GM19468 (cell line): ENCODE data around the gene ATG4A.

Experiments
- ATAC-seq: cut with Tn5 transposase; IDR thresholded peaks from one replicate; pipeline ENCODE4 v1.9.1; 2021; ENCODE audit warnings: mild to moderate bottlenecking, moderate library complexity, moderate number of reproducible peaks; ENCODE audit not compliant: unreplicated experiment; ENCODE audit errors: extremely low read depth

The ATG4A gene

DNA sequence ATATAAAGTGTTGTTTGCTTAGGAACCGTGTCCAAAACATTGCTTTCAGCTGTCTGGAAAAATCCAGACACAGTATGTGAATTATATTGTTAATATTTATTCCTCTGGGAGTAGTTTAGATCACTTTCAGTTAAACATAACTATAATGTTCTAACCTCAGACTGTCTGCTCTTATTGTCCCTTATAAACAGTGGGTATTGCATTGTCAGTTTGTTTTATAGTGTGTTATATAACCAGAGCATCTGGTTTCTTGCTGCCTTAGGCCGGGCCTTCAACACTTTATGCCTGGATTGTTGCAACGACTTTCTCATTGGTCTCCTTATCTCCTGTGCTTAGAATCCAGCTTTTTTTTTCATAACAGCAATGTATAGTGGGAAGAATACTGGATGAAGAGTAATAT lies 26.4 kb downstream of the ATG4A start:
- no peak for ATAC-seq

DNA sequence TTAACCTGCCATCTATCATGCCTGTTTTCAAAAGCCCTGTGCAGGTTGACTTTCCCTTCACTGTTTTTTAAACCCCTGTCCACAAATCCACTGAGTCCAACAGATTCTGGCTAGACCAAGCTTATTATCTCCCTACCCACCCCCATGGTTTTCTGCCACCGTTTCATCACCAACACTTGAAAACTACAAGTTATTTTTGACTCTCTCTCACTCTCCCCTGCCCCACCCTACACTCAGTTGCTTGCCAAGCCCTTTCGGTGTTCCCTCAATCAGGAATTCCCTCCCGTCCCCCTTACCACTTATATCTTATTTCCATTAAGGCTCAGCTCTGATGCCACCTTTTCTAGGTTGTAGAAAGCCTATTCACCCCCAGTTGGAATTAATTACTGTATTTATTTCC lies 29.7 kb downstream of the ATG4A start:
- ATAC-seq = no peak

DNA sequence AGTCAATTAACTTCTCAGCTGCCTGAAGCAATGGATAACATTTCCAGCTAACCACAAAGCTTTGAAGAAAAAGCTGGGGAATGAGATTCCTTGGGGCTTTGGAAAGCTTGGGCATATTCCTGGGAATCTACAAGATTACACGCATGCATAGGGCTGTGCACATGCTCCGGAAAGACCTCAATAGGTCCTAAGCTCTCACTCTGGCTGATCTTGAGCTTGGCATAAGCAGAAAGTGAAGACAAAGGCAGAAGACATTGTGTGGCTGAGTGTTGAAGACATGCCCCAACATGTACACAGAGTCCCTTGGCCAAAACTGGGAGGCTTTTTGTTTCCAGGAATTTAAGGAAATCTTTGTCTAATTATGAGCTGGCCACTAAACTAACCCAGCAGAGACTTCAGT lies 31.2 kb downstream of the ATG4A start:
- ATAC-seq = no peak

DNA sequence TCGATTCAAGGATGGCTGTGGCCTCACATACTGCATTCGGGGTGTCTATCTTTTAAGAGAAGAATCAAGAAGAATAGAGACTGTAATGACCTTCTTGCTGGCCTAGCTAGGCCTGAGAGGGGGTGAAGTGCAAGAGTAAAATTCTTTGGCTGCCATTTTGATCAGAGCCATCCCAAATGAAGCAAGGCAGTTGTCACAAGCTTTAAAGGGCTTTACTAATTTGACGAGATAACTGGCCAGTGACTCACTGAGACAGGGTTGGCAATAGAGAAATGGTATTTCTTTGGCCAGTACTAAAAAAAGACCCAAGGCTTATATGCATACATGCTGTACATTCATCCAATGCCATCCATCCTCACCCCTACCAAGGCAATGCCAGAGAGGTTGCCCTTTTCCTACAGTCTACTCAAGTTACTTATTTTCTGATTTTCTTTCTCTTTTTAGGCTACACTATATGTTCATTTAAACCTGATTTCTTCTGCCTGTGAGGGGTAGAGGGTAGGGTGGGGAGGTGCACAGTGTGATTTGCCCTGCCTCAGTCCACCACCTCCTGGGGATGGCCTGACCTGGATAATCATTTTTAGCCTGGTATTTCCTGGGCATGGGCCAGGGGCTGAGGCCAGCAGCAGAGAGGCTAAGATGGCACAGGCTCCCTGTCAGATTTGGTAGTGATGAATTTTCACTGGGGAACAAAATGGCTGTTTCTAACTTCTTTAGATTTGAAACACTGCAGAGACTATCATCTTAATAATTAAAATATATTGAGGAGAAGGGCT lies 32.2 kb downstream of the ATG4A start:
- ATAC-seq = no peak

DNA sequence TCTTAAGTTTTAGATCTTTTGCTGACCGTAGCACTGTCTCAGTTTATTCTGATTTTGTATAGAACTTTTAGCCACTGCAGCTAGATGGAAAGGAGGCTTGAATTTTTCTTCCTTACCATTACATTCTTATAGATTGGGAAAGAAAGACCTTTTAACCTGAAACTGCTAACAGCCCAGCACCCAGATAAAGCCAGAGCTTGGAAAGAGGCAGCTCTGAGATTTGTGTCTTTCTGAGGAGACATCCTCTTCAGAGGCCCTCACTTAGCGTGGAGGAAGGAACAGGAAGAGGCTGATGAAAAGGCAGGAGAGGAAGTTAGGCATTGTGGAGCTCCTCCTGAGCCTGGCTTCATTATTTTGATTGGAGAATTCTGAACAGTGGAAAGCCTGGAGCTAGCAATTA lies 35.1 kb downstream of the ATG4A start:
- ATAC-seq = no peak

DNA sequence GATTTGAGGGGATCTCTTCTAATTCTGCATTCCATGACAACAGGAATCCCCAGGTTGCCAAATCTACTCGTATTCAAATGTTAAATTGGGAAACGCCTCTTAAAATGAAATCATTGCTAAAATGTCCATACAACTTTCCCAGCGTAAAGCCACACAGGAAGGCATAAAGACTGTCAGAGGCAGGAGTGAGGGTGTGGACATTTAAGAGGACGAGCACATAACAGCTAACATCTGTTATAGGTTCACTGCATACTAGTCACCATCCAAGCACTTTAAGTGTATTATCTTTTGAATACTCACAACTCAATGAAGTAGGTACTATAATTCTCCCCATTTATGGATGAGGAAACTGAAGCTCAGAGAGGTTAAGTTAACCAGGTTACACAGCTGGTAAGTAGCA lies 35.6 kb downstream of the ATG4A start:
- ATAC-seq = no peak

DNA sequence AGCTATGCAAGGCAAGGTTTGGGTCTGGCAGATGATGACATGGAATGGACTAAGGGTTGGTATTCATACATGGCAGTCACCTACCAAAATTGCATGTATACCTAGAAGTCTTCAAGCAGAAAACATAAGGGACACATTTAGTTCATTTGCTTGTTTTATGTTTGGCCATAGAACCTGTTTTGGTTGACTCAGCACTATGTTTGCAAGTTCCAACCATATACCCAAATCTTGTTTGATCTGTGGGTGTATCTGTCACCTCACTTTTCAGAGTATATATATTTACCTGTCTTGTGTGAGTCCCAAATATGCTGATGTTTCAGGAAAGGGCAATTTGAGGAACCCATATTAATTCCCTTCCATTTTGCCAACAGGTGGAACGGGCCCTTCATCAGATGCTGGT lies 39.3 kb downstream of the ATG4A start:
- no peak for ATAC-seq

DNA sequence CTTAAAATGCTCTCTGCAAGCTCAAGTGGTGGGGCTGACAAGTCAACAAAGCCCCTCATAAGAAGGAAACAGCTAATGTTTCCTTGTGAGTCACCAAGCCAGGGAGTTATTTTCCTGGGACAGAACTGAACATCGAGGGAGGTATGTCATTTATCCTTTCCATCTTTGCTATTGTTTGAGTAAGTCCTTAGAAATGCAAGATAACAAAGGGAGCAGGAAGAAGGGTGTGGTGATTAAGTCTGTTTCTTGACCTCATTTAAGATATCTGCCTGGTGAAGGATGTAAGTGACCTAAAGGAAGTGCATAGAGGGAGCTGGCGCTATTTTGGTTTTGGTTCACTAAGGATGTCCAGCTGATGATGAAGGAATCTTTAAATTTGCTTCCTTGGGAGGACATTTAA lies 39.9 kb downstream of the ATG4A start:
- no peak for ATAC-seq

DNA sequence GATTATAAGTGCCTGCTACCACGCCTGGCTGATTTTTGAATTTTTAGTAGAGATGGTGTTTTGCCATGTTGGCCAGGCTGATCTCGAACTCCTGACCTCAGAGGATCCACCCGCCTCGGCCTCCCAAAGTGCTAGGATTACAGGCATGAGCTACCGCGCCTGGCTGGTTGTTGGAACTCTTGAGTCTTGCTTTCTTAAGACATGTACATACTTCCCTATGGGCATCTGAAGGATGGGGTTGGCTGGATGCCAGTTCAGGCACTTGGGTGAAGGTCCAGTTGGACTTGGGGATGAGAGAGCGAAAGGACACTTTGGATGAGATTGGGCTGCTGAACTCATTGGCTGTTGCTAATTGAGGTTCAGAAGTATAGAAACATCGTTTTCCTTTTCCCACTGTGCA lies 40.5 kb downstream of the ATG4A start:
- ATAC-seq = no peak

DNA sequence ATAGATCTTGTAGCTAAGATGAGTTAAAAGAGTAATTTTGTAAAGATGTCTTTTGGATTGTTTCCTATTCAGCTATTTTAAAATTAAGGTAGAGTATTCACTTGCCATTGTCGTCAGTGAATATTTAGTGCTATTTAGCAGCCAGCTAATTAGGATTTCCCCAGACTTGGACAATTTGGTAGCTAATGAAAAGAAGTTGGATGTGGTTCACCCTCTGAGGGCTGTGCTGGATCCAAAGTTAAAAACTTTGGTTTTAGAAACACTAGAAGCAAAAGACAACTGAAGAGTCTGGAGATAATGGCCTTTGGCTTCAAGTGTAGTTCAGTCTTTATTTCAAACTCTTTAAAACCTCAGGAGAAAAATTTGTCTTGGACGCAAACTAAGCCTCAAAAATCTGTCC lies 41.3 kb downstream of the ATG4A start:
- no peak for ATAC-seq

DNA sequence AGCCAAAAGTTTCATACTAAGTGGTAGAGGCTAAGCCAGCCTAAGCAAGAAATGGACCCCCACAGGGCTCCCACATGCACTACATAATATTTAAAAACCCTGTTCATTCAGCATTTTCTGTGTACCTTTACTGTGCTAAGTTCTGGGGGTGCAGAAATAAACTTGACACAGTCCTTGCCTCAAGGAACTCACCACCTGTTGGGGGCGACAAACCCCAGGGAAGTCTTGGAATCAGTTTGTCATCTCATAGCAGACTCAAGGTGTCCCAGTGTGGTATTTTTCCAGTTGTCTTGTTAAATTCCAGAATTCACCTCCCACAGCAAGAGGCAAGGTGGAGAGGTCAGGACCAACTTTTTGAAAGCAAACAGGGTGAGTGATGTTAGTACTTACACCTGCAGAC lies 43.1 kb downstream of the ATG4A start:
- no peak for ATAC-seq

DNA sequence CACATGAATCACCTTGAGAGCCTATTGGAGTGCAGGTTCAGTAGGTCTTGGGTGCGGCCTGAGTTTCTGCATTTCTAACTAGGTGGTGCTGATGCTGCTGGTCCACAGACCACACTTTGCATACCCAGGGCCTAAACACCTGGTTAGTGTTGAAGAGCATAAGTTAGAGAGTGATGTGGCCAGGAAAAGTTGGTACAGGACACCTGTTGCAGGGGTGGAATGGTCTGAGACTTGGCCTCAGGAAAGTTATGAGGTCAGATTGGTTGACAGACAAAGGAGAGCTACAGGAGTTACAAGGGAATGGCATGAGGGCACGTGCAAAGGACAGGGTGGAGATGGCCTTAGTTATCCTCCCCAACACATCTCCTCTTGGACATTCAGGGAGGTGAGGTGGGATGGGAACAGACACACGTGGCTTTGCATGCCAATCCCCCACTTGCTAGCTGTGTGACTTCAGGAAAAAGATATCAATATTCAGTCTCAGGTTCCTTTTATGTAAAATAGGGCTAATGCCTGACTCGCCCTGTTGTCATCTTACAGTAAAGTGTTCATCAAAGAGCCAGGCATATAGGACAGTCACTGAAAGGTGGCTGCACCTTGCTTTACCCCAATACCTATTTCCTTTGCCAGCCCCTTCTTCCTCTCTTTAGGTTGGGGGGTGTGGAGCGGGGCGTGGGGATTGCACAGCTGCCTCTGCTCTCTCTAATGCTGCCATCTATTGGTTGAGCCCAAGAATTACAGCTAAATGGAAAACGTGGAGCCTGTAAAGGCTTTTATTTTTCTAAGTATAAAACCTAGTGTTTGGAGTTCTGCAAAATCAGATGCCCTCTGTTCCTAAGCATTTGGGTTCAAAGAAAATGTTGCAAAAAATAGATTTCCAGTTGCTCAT lies 47.5 kb downstream of the ATG4A start:
- no peak for ATAC-seq

DNA sequence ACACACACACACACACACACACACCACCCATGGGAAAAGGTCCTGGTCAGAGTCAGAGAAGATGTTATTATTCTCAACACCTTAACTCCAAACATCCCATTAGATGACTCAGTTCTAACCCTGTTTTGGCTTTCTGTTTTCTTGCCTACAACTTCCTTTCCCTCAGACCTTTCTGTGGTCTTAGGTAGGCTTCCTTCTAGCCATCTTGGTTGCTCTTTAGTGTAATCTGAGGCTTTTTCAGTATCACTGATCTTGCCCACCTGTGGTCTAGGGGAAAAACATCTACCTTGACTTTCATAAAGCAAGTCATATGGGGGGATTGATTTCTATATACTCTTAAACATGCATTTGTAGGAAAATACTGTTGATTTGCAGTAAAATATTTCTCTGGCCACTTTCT lies 56.9 kb downstream of the ATG4A start:
- ATAC-seq = no peak

DNA sequence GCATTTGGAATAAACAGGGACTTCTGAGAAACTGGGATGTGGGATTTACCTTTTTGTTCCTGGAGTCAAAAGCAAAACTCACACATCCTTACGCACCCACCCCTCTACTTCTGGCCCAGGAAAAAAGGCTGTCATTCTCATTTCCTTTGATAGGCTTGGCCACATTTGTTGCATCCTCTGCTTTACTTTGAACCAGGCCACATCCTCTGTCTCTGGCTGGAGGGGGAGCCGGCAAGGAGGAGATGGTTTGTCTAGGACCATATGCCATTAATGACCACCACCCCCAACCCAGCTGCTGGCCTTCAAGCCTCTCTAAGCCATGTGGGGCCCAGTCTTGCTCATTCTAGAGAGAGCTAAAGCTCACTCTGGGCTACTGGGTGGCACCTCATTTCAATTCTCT lies 64.5 kb downstream of the ATG4A start:
- no peak for ATAC-seq

DNA sequence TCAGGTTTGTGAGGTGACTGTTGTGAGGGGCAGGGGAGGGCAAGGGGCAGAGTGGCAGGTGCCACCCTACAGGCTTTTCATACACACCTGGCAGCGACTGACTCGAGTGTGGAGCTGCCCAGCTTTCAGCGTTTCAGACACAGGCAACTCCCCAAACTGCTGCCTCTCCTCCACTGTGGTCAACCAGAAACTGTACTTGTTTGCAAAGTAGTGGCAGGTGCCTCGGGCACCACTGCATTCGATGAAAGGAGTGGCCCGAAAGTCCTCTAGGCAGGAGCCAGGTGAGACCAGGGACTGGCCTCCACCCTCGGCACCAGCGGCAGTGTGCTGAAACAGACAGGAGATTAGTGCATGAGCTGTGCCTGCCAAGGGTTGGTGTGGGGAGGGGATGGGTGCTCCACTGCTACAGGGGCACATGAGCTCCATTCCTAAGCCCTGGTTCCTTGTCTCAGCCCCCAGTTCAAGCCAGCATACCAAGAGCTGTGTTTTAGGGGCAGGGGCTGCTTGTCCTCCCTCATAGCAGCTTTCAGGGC lies 65.4 kb downstream of the ATG4A start:
- ATAC-seq = no peak

DNA sequence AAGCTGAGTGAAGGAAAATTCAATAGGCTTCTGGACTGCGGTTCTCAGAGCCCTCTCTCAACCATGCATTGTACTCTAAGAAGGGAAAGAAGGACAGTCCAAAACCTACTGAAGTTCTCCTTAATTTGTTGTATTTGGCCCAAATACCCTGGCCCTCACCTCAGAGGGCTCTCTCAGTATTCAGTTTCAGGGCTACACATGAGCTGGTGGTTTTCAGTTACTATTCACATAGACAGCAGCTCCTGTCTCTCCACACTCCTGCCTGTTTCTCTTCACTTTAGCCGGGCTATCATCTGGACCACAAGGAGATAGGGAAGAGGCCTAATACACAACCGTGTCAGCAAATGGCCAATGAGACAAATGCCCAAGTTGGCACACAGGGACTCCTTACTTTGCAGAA lies 66.0 kb downstream of the ATG4A start:
- no peak for ATAC-seq

DNA sequence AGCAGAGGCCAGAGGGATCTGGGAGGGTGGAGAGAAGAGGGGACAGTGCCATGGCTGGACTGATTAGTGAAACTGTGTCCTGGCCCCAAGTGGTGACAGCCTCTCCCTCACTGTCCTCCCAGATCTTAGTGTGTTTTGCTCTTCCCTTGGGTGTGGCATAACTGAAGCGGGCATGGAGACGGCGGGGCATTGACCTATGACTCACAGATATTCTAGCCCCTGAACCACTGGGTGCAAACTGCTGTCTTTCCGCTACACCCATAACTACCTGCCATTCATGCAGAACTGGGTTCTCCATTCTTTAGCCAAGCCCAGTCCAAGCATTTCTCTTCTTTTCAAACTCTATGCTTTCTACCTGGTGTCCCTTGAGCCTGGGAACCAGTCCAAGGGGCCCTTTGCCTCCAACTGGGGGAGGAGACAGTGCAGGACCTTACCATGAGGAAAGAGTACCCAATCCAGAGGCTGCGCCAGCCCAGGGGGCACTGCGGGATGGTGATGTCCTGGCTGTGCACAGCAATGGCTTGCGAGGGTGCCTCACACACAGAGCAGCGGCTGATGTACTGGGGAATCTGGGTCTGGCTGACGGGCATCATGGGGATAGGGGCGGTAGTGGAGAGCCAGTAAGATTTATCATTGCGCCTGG lies 67.6 kb downstream of the ATG4A start:
- ATAC-seq = no peak

DNA sequence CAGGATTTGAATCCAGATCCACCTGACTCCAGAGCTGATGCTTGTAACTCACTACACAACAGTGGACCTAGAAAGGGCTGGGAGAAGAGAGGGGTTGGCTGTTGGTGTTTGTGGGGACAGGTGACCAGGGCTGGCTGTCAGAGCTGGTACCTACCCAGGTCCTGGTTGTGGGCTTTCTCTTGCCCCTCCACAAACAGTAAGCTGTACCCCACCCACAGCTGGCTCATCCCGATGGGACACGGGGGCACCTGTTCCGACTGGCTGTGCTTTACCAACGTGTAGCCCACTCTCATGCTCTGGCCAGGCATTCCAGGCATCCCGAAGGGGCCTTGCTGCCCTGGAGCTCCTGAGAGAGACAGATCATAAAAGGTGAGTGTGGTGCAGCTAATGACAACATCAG lies 68.7 kb downstream of the ATG4A start:
- no peak for ATAC-seq

DNA sequence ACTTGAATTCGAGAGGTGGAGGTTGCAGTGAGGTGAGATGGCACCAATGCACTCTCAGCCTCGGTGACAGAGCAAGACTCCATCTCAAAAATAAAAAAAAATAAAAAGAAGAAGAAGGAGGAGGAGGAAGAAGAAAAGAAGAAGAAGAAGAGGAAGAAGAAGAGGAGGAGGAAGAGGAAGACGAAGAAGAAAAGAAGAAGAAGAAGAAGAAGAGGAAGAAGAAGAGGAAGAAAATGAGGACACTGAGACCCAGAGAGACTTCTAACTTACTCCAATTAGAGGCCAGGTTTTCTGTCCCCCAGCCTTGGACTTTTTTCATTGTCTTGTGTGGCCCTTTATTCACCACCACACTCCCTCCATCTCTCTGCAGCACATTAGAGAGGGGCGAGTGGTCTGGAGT lies 70.7 kb downstream of the ATG4A start:
- no peak for ATAC-seq

DNA sequence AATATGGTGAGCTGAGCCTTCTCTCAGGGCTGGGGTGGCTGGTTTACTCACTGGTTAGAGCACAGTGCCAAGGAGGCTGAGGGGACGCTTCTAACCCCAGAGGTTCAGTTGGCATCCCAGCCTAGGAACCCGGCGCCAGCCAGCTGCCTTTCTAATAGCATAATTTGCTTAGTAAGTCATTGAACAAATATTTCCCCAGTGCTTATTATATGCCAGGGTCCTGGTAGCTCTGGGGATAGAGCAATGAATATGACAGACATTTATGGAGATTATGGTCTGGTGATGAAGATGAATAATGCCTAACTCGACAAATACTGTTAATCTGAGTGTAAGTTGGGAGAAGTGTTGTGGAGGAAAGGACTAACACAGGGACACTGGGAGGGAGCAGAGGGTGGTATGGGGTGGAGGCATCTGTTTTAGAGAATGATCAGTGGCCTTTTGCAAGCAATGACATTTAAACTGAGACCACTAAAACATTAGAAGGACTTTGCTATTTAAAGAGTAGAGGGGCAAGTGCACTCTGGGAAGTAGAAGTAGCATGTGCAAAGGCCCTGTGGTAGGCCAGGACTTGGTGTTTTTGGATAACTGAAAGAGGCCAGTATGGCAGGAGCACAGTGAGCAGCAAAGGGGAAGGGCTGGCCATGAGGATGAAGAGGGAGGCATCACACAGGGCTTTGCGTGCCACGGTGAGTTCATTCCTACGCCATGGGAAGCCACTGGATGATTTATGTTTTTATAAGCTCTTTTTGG lies 71.9 kb downstream of the ATG4A start:
- no peak for ATAC-seq
